Suprapubic skin (tissue), 4 donors: ENCODE results near the gene PRM2. TPM values are rescaled to one million over a fixed set of nuclear protein-coding genes. Genes with fewer than 3 reads are reported as not detected.

Experiments
- DNase-seq, 2 donors: peaks; one replicate each; pipeline ENCODE4 v3.0.0-alpha.2; 2019; ENCODE audit warnings: low spot score in 2 of 2
- H3K27ac ChIP-seq: fragments of 200-600 bp; sonication (generic); one replicate; pipeline ENCODE4 v1.5.1; 2019
- H3K27me3 ChIP-seq: fragments of 200-600 bp; sonication (generic); one replicate; pipeline ENCODE4 v1.5.1; 2019
- H3K36me3 ChIP-seq: fragments of 200-600 bp; sonication (generic); one replicate; pipeline ENCODE4 v1.5.1; 2019
- H3K4me1 ChIP-seq: fragments of 200-600 bp; sonication (generic); one replicate; pipeline ENCODE4 v1.5.1; 2019
- H3K4me3 ChIP-seq: fragments of 200-600 bp; sonication (generic); one replicate; pipeline ENCODE4 v1.5.1; 2019; ENCODE audit warnings: mild to moderate bottlenecking
- H3K9me3 ChIP-seq: fragments of 200-600 bp; sonication (generic); one replicate; pipeline ENCODE4 v1.5.1; 2019
- EP300 ChIP-seq: sonication (generic); formaldehyde crosslinking; IDR thresholded peaks from one replicate; pipeline ENCODE4 v1.6.1; 2017; ENCODE audit warnings: antibody characterized with exemption
- POLR2A ChIP-seq, 2 donors: fragments of 450-650 bp; IDR thresholded peaks; one replicate each; pipeline ENCODE4 v1.6.1; 2017; ENCODE audit warnings: antibody characterized with exemption in 2 of 2, mild to moderate bottlenecking in 2 of 2, moderate library complexity in 2 of 2
- POLR2AphosphoS5 ChIP-seq, 3 donors: sonication (generic); formaldehyde crosslinking; IDR thresholded peaks; one replicate each; pipeline ENCODE4 v1.6.1; 2017; ENCODE audit warnings: antibody characterized with exemption in 3 of 3
- WGBS: methylation state at CpG from one replicate; pipeline ENCODE4 v1.1.5; 2018; 5-methylcytosine and 5-hydroxymethylcytosine counted together
- total RNA-seq, 4 donors: library from RNA; depleted of rRNA; stranded (reverse); fragments of >200 nt; gene quantifications; one replicate each; pipeline ENCODE4 v1.1.0, GENCODE V29; 2016
- TF ChIP-seq, protein P1 (sequence below), 2 donors: fragments of 200-600 bp in 1 of 2; fragments of 450-650 bp in 1 of 2; sonication (generic) in 1 of 2; IDR thresholded peaks; one replicate each; pipeline ENCODE4 v1.5.1; 2016 to 2019; ENCODE audit warnings: antibody characterized with exemption in 2 of 2, mild to moderate bottlenecking in 1 of 2, moderate library complexity in 1 of 2

The PRM2 gene
- total RNA-seq, 4 donors from 2014 or later, result not detected

DNA sequence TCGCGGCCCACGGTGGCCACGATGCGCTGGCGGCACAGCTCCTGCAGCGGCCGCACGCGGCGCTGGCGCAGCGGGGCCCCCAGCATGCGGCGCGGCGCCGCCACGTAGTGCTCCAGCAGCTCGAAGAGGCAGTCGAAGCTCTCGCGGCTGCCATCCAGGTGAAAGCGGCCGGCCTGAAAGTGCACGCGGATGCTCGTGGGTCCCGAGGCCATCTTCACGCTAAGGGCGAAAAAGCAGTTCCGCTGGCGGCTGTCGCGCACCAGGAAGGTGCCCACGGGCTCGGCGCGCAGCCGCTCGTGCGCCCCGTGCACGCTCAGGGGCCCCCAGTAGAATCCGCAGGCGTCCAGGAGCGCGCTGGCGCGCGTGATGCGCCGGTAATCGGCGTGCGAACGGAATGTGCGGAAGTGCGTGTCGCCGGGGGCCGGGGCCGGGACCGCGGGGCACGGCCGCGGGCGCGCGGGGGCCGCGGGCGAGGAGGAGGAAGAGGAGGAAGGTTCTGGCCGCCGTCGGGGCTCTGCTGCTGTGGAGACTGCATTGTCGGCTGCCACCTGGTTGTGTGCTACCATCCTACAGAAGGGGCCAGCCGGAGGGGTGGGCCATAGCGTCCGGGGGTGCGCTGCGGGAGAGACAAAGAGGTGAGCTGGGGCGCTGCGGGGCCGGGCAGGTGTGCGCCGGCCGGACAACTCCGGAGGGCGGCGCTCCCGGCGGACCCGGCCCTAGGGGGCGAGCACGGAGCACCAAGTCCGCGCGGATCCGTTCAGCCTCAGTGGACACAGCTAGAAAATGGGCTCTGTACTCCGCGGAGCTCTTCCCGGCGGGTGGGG is 21.2 kb downstream of the PRM2 start:
- Histone ChIP-seq H3K36me3 (no peaks in the 10 kb centered on the region), H3K9me3 (no peaks in the 10 kb centered on the region), H3K4me1 (peaks cover 51% of the 10 kb centered on the region), H3K4me3 (peak overlapping the region; percentile 89), H3K27ac (peak overlapping the region; percentile 96), H3K27me3 (no peaks in the 10 kb centered on the region)
- WGBS, result 2% methylated on average over 20 of the region's 105 CpGs
- no peak for DNase-seq
- TF ChIP-seq, protein P1, sequence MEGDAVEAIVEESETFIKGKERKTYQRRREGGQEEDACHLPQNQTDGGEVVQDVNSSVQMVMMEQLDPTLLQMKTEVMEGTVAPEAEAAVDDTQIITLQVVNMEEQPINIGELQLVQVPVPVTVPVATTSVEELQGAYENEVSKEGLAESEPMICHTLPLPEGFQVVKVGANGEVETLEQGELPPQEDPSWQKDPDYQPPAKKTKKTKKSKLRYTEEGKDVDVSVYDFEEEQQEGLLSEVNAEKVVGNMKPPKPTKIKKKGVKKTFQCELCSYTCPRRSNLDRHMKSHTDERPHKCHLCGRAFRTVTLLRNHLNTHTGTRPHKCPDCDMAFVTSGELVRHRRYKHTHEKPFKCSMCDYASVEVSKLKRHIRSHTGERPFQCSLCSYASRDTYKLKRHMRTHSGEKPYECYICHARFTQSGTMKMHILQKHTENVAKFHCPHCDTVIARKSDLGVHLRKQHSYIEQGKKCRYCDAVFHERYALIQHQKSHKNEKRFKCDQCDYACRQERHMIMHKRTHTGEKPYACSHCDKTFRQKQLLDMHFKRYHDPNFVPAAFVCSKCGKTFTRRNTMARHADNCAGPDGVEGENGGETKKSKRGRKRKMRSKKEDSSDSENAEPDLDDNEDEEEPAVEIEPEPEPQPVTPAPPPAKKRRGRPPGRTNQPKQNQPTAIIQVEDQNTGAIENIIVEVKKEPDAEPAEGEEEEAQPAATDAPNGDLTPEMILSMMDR (IDR thresholded peaks at IDR 0.05), result peak in 1 of 2 donors; percentile 20
- TF ChIP-seq POLR2A (IDR thresholded peaks at IDR 0.05), result no peak

DNA sequence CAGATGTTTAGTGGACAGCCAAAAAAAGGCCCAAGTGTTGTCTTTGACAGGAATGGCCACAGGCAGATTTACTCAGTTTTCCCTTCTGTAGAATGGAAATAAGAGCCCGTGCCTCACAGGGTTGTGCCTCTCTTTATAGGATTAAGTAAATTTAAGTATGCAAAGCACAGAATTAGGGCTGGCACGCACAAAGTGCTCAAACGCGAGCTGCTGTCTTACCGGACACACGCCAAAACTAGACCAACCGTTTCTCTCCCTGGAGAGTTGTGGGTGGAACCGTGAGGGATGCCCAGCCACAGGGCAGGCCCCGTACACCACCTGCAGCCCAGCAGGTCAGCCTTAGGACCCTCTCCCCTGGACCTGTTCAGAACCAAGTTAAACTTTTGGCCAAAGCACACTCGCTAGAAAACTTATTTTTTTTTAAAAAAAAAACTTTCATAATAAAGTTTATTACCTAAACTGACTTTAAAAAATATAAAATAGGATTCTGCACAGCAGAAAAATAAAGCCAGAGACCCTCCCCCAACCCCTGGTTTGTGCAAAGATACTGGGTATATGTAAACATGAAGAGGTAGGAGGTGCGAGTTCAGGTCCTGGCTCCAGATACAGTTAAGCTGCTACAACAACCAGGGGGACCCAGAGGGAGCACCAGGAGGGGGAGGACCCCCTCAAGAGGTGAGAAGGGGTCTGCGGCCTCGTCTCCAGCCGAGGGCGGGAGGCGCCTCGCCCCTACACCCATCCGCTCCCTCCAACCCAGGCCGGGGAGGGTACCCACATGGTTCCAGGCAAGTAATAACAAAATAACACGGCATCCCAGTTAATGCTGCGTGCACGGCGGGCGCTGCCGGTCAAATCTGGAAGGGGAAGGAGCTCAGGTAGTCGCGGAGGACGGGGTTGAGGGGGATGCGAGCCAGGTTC is 22.0 kb downstream of the PRM2 start:
- TF ChIP-seq EP300, result no peak
- no peaks in the 10 kb centered on the region for H3K9me3 ChIP-seq
- peaks cover 46% of the 10 kb centered on the region for H3K4me1 ChIP-seq
- no peaks in the 10 kb centered on the region for H3K27me3 ChIP-seq
- 69% methylated on average over 19 of the region's 29 CpGs for WGBS
- H3K4me3 ChIP-seq, result peak overlapping the region; percentile 89
- no peaks in the 10 kb centered on the region for H3K36me3 ChIP-seq
- no peak overlapping the region for H3K27ac ChIP-seq
- no peak for DNase-seq

DNA sequence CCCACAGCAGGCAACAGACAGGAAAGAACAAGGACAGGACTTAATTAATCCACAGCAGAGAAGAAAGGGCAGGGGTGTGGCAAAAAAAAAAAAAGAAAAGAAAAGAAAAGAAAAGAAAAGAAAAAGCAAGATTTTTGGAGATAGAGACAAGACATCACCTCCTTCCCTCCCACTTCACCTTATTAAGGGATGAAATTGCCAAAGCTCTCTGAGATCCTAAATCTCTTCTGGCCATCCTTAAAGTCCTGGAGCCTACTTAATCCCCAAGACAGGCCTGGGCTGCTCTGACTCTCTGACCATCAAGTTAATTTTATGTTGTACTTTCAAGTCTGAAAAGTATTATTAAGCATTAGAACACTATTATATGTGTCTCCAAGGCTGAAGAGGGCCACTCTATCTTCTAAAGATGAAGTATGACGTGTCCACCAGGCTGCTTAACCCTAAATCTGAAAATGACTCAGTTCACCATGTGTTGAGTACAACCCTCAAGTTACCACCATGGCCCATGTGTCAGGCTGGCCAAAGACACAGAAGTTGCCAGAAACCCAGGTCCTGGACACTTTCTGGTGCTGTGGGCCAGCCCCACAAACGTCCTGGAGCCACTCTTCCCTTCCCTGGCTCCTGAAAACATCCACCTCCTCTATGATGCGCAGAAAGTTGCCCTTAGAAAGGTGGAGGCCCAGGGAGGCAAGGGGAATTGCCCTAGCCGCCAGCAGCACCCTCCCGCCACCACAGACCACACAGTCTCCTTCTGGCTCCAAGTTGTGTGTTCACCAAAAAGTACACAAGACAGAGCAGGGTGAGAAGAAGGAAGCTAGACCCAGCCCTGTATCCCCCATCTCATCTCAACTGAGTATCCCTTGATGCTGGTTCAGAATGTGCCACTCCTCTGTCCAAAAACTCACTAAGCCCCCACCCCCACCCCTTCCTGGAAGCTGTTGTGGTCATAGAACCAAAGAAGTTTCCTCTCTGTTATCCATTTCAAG is 23.0 kb downstream of the PRM2 start:
- Histone ChIP-seq H3K36me3 (no peaks in the 10 kb centered on the region), H3K9me3 (no peaks in the 10 kb centered on the region), H3K27ac (no peak overlapping the region), H3K4me1 (peaks cover 36% of the 10 kb centered on the region), H3K27me3 (no peaks in the 10 kb centered on the region), H3K4me3 (peak overlapping the region; percentile 89)
- WGBS, result 73% methylated on average over 5 of the region's 5 CpGs
- DNase-seq, result no peak
- TF ChIP-seq POLR2A (IDR thresholded peaks at IDR 0.05) (no peak), EP300 (no peak), POLR2AphosphoS5 (IDR thresholded peaks at IDR 0.05) (no peak)

DNA sequence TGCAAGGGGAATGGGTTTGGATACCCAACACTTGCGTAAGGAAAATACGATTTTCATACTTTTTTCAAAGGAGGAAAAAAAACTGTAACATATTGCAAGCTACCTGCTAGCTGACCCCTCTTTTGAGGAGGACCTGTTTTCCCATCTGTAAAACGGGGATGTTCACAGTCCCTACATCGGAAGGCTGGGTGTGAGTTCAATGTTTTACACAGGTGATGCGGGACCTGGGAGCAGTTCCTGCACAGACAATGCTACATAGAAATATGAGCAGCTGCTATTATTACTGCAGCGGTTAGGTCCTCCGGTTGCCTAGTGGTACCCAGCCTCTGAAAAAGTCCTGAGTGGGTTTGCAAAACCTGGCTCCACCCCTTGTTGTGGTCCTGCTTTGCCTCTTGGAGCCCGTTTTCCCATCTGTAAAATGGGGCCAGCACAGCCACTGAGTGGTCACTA is 23.8 kb downstream of the PRM2 start:
- no peaks in the 10 kb centered on the region for H3K36me3 ChIP-seq
- H3K27me3 ChIP-seq, result no peaks in the 10 kb centered on the region
- H3K4me1 ChIP-seq, result peaks cover 32% of the 10 kb centered on the region
- TF ChIP-seq, protein P1 (IDR thresholded peaks at IDR 0.05), result no peak
- TF ChIP-seq POLR2A (IDR thresholded peaks at IDR 0.05) (no peak), POLR2AphosphoS5 (IDR thresholded peaks at IDR 0.05) (no peak), EP300 (no peak)
- no peak for DNase-seq
- no peak overlapping the region for H3K27ac ChIP-seq
- H3K9me3 ChIP-seq, result no peaks in the 10 kb centered on the region
- 86% methylated on average over 8 of the region's 8 CpGs for WGBS
- H3K4me3 ChIP-seq, result peak overlapping the region; percentile 89

DNA sequence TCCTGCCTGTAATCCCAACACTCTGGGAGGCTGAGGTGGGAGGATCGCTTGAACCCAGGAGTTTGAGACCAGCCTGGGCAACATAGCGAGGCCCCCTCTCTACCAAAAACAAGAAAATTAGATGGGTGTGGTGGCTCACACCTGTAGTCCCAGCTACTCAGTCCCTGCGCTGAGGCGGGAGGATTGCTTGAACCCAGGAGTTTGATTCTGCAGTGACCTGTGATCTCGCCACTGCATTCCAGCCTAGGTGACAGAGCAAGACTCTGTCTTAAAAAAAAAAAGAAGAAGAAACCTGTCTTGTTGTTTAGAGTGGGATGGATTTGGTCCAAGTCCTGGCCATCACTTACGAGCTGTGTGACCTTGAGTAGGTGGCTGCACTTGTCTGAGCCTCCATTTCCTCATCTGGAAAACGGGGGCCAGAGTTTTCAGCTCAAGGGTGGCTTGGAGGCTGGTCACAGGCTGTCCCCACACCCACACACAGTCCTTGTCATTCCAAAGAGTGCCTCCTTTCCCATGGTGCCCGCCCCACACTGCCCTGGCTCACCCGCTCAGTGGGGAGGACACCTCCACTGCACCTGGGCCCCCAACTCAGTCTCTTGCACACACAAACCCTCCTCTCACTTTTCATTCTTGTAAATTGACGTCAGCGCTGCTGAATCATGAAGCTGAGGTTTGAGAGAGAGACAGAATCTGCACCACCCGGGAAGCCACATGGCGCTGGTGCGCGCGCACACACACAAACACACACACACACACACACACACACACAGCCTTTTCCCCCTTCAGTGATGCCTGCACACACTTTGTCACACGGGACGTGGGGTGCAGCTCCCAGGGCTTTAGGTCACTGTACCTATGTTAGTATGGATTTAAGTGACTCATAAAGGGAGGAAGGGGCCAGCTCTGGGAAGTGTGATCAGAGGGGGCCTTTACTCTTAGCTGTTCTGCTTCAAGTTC is 24.5 kb downstream of the PRM2 start:
- DNase-seq, result no peak
- Histone ChIP-seq H3K4me1 (peaks cover 25% of the 10 kb centered on the region), H3K27me3 (no peaks in the 10 kb centered on the region), H3K27ac (no peak overlapping the region), H3K4me3 (peak overlapping the region; percentile 89), H3K9me3 (no peaks in the 10 kb centered on the region), H3K36me3 (no peaks in the 10 kb centered on the region)
- WGBS, result 77% methylated on average over 18 of the region's 18 CpGs
- TF ChIP-seq POLR2A (IDR thresholded peaks at IDR 0.05), result no peak
